Measurements from ENCODE around the gene DPP6.

DPP6 gene

GRCh38 chr7:154253810-154254209 lies 201.6 kb downstream of the DPP6 start:
- DNase-seq: no peak

DNA sequence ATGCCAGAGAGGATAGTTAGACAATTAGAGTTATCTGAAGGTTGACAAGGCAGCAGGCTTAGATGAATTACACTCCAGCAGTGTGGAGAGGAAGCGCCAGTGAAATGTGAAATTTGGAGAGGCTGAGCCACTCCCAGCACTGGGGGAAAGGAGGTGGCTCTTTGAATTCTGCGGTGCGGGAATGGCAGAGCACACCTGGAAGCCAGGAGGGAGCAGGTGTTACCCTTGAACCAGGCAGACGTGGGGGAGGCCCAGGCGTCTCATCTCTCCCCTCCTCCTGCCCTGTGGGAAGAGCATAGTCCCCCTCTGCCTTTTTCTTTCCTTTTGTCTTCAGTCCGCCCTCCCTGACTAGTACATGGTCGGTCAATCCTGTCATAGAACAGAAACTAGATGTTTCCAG lies 203.1 kb downstream of the DPP6 start:
- no peak for DNase-seq

DNA sequence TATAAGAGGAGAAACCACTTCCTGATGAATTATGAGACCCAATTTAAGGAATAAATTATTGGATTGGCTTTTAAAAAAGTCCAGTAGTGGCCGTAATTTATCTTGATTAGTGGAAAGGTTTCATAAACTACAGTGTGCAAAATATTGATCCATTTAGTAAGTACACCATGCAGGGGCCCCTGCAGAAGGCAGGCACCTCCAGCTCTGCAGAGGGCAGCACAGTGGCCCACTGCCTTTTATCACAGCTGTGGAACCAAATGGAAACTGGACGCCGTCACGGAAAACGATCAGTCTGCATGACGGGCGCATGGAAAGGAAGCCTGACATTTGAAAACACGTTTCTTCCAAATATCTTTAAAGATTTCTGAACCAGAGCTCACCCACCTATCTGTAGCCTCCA lies 204.0 kb downstream of the DPP6 start:
- no peak for DNase-seq

GRCh38 chr7:154259396-154259795 lies 207.2 kb downstream of the DPP6 start:
- DNase-seq: no peak

GRCh38 chr7:154287356-154287755 lies 235.2 kb downstream of the DPP6 start:
- DNase-seq: no peak

DNA sequence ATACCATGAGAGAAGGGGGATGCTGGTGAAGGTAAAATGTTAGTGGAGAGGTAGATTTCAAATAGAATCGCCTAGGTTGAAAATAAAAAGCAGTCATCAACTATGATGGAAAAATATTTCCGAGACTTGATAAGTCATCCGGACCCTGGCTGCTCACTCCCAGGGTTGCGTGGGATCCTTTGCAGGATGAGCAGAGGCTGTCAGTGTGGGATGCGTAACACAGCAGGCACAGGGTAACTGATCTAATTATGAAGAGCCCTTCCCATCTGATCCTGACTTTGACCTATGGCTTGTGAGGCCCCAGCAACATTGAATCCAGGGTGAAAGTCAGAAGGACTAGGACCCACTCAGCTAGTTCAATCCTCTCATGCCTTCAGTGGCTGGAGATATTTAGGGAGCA lies 236.9 kb downstream of the DPP6 start:
- DNase-seq: no peak

DNA sequence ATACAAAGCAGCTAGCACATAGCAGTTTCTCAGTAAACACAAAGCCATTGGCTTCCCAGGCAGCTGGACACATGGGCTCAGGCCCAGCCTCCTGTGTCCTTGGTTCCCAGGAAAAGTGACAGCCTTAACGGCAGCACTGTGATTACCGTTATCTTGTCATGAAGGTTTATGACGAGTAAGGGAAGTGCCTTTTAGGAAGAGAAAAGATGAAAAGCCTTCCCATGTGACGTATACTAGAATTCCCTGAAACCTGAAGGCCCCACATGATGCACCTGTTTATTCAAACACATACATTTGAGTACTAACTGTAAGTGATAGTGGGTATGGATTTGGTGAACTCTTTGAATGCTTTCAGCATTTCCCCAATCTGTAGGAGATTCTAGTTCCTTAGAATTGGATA lies 244.2 kb downstream of the DPP6 start:
- no peak for DNase-seq

DNA sequence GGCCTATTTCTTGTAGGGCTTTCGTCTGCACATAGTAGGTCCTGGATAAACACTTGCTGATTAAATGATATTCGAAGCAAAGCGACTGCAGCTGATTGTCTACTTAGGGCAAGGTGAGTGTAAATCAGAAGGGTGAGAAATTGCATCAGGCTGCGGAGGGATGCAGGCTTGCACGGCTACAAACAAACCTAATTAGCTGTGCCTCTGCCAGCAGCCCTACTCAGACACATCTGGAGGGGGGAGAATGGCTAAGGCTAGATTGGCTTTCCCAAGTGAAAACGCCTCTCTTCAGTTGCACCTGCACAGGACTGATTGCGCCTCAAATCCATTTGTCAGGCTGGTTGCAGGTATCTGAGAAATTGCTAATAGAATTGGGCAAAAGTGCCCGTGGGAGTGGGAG lies 247.5 kb downstream of the DPP6 start:
- DNase-seq: no peak

GRCh38 chr7:154302380-154302779 lies 250.2 kb downstream of the DPP6 start:
- no peak for DNase-seq

- no peak for DNase-seq
Observed at GRCh38 chr7:154304231-154304630, 252.0 kb downstream of the DPP6 start.

GRCh38 chr7:154304740-154305700 lies 252.8 kb downstream of the DPP6 start:
- DNase-seq: no peak

- DNase-seq: no peak
Observed at GRCh38 chr7:154306036-154306435, 253.8 kb downstream of the DPP6 start.

DNA sequence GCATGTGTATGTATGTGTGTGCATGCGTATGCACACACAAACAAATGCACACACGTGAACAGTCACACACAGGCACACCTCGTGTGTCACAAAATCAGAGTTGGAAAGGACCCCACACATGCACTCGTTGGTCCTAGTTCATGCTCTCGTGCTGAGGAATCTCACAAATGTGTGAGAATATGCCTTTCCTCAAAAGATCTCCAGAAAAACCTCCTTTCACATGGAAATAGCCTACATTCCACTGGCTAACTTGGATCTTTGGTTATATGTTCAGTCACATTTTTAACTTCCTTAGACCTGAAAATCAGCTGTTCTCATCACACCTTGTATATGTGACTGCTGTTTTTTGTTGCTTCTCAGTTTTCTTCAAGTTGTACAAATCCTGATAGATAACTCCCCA lies 256.7 kb downstream of the DPP6 start:
- DNase-seq: no peak

GRCh38 chr7:154310114-154310513 lies 257.9 kb downstream of the DPP6 start:
- no peak for DNase-seq

DNA sequence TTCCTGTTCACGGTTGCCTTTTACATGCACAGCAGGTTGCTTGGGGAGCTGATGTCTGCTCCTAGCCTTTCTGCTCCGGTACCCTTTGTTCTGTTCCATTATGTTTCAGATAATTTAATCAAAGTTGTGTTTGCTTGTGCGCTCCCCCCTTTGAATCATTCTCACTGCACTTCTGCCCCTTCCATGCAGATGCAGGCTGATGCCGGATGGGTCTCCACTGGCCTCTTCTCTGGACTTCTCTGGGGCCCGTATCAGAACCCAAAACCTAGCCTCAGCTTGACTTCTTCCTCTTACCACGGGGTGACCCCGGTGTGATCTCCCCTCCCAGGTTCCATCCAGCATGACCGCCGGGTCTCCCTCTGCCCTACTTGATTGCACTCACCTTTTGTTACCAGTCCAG lies 272.0 kb downstream of the DPP6 start:
- no peak for DNase-seq

- no peak for DNase-seq
Observed at GRCh38 chr7:154326421-154326820, 274.2 kb downstream of the DPP6 start.

- DNase-seq: no peak
Observed at GRCh38 chr7:154330318-154330717, 278.1 kb downstream of the DPP6 start.

DNA sequence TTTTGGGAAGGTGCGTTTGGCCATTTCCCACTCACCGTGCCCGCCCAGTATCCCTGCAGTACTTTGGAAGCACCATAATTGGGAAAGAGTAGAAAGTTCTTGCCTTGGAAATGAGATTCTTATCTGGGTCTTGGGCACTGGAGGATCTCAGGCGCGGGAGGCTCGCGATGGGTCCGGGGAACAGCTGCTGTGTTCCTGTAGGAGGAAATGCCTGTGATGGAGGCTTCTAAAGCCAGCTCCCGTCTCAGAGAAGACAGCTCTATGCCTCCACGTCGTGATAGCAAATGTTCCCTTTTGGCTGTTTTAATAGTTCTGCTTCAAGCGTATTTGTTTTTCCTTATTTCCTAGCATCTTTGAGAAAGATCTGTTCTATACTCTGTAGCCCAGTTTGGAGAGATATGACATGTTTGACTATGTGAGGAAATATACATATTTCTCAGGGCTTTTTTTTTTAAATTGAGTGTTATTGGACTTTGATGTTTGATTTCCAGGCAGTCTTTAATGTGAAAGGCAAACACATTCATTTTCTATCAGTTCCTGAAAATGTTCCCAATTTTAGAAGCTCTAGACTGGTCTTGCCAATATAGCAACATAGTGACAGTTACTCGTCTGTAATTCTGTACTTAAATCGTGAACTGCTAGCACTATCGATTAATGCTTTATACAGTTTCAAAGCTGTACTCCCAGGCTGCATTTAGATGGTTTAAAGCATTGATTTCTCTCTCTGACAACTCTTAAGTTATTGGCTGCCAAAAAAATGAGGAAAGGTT lies 280.8 kb downstream of the DPP6 start:
- DNase-seq: no peak

DNA sequence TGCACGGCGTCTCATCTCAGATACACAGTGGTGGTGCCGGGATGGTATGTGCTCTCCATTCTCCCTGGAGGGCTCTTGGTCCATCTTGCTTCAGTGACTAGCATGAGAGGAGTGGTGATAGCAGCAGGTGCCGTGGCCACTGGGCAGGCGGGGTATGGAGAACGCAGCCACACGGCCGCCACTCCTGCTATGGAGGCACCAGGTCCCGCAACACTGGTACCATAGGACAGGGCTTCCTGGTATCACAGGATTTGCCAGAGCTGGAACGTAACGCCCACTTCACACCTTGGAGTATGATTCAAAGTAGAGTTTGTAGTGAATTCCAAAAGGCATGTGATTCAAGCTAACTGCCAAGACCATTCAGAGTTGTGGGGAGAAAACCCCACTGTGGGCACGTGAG lies 284.1 kb downstream of the DPP6 start:
- no peak for DNase-seq

GRCh38 chr7:154338701-154339506 lies 286.7 kb downstream of the DPP6 start:
- DNase-seq: no peak

GRCh38 chr7:154342971-154343633 lies 290.9 kb downstream of the DPP6 start:
- DNase-seq: no peak

DNA sequence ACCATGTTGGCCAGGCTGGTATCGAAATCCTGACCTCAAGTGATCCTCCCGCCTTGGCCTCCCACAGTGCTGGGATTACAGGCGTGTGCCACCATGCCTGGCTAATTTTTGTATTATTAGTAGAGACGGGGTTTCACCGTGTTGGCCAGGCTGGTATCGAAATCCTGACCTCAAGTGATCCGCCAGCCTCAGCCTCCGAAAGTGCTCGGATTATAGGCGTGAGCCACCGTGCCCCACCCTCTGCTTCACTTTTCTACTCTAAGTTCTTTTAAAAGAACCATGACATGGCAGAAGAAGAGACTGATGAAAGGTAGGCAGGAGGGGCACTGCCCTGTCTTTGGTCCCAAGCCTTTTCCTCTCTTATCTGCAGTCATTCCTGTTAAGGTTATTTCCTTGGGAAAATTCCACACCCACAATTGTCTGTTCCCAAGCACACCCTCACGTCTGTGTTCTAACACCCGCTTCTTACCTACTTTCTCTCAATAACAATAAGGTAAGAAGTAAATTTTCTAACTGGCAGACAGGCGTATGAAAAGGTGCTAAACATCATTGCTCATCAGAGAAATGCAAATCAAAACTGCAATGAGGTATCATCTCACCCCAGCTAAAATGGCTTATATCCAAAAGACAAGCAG lies 291.7 kb downstream of the DPP6 start:
- DNase-seq: no peak

Data from activated CD4-positive, alpha-beta T cell treated with anti-CD3 and anti-CD28 coated beads, Interleukin-2, amount 50 U/mL, for 16 hours (primary cell).